ENCODE results near the gene DOHH.

- TF ChIP-seq CTCF (conservative IDR thresholded peaks at IDR 0.05 in 1 of 2, IDR thresholded peaks at IDR 0.05 in 1 of 2; ENCODE audit: extremely low read depth in 1 of 2, insufficient read depth in 1 of 2, low read depth in 1 of 2, low read length in 2 of 2) (no peak), EZH2 (IDR thresholded peaks at IDR 0.05; ENCODE audit: borderline replicate concordance, low read length) (no peak)
These were observed at the start of gene DOHH for GRCh38 chr19:3500429-3501101.
